ENCODE data around the gene FXYD2.
"Not testable (repeated sequence)": the region's sequence is repeated elsewhere in the genome, so short reads cannot be mapped to it uniquely, and the experiment has no call there.

The FXYD2 gene

GRCh38 chr11:117824571-117825537 lies at the start of gene FXYD2:
FXYD2 (minus strand) TSS chr11:117824744; CDS start chr11:117824678, 66 bp downstream.
- no peak for DNase-seq (ENCODE audit: insufficient read length, low spot score)
- no peak for FAIRE-seq

GRCh38 chr11:117873828-117874125 lies 49.2 kb upstream of the FXYD2 start:
- DNase-seq (ENCODE audit: insufficient read length, low spot score), result no peak
- FAIRE-seq, result no peak

GRCh38 chr11:117872975-117873827 lies 48.7 kb upstream of the FXYD2 start:
- no peak for FAIRE-seq
- DNase-seq (ENCODE audit: insufficient read length, low spot score), result no peak

GRCh38 chr11:117872420-117872961 lies 47.9 kb upstream of the FXYD2 start:
- FAIRE-seq, result no peak

GRCh38 chr11:117871784-117872183 lies 47.2 kb upstream of the FXYD2 start:
- DNase-seq (ENCODE audit: insufficient read length, low spot score) (no peak), FAIRE-seq (no peak)

More at GRCh38 chr11:117872420-117872961, 47.9 kb upstream of the FXYD2 start:
- DNase-seq (ENCODE audit: insufficient read length, low spot score), result no peak

GRCh38 chr11:117871160-117871559 lies 46.6 kb upstream of the FXYD2 start:
- no peak for FAIRE-seq
- DNase-seq (ENCODE audit: insufficient read length, low spot score), result no peak

- FAIRE-seq (no peak), DNase-seq (ENCODE audit: insufficient read length, low spot score) (no peak)
Measured at GRCh38 chr11:117870103-117870952, 45.8 kb upstream of the FXYD2 start.

- DNase-seq (ENCODE audit: insufficient read length, low spot score), result no peak
- FAIRE-seq, result no peak
Measured at GRCh38 chr11:117869604-117870003, 45.1 kb upstream of the FXYD2 start.

- DNase-seq (ENCODE audit: insufficient read length, low spot score) (no peak), FAIRE-seq (no peak)
Measured at GRCh38 chr11:117868815-117869561, 44.4 kb upstream of the FXYD2 start.

GRCh38 chr11:117868088-117868487 lies 43.5 kb upstream of the FXYD2 start:
- no peak for DNase-seq (ENCODE audit: insufficient read length, low spot score)
- FAIRE-seq, result no peak

GRCh38 chr11:117866526-117866925 lies 42.0 kb upstream of the FXYD2 start:
- no peak for FAIRE-seq
- no peak for DNase-seq (ENCODE audit: insufficient read length, low spot score)

GRCh38 chr11:117865546-117865945 lies 41.0 kb upstream of the FXYD2 start:
- not testable (repeated sequence) for FAIRE-seq; DNase-seq (ENCODE audit: insufficient read length, low spot score)

GRCh38 chr11:117863383-117863782 lies 38.8 kb upstream of the FXYD2 start:
- FAIRE-seq (no peak), DNase-seq (ENCODE audit: insufficient read length, low spot score) (no peak)

- DNase-seq (ENCODE audit: insufficient read length, low spot score) (no peak), FAIRE-seq (no peak)
Measured at GRCh38 chr11:117862753-117863152, 38.2 kb upstream of the FXYD2 start.

- DNase-seq (ENCODE audit: insufficient read length, low spot score) (no peak), FAIRE-seq (no peak)
Measured at GRCh38 chr11:117862019-117862725, 37.6 kb upstream of the FXYD2 start.

GRCh38 chr11:117861151-117862018 lies 36.8 kb upstream of the FXYD2 start:
- FAIRE-seq (no peak), DNase-seq (ENCODE audit: insufficient read length, low spot score) (peak; percentile 33)

GRCh38 chr11:117860139-117860538 lies 35.6 kb upstream of the FXYD2 start:
- DNase-seq (ENCODE audit: insufficient read length, low spot score) (no peak), FAIRE-seq (no peak)

- no peak for FAIRE-seq
- DNase-seq (ENCODE audit: insufficient read length, low spot score), result no peak
Measured at GRCh38 chr11:117859488-117860112, 35.1 kb upstream of the FXYD2 start.
